Measurements from ENCODE around the gene CERS3.

The CERS3 gene

DNA sequence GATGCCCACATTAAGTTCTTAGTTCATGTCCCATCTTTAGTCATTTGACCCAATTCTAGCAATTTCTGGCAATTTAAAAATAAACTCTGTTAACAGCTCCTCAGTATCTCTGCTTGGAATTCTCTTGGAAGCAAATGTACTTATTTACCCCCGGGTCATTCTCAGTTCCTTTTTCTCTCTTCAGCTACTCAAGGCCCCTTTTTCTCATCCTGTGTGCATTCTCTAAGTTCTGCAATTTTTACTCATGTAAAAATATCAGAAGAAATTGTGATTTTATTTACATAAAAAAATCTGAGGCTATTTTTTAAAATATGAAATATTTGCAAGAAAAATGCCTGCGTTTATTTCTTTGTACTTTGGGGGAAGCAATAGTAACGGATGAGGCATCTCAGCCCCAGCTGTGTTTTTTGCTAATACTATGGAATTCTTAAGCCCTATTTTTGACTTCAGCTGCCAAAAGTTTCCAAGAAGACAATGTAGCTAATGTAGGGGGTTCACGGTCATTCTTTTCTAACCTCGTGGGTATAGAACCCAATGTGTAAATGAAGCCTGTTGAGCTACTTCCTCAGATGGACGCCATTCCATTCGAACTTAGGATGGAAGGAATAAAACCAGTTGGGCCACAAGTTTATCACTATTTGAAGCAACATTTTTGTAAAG is 20.0 kb downstream of the CERS3 start:
- H3K9me3 ChIP-seq (ENCODE audit: control insufficient read depth, low read length), result no peaks in the 10 kb centered on the region

DNA sequence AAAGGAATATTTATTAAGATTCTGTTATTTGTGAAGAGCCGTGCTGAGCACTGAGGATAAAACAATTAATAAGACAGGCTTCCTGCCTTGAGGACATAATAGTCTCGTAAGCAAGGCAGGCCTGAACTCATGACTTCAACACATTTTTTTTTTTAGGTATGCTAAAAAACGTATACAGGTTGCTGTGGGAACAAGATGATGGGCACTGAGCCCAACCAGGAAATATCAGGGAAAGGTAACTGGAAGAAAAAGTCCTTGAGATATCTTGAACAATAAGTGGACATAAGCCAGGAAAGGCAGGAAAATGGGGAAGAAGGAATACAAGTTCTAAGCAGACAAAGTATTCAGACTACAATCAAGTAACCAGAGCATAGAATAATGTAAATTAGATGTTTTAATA is 26.1 kb downstream of the CERS3 start:
- Histone ChIP-seq H3K36me3 (ENCODE audit: control insufficient read depth, insufficient read depth, low read length) (no peaks in the 10 kb centered on the region), H3K4me3 (ENCODE audit: insufficient read depth, low read depth, low read length) (no peak overlapping the region), H3K27ac (ENCODE audit: insufficient read depth, low read depth, low read length, poor library complexity, severe bottlenecking) (no peak overlapping the region), H3K27me3 (ENCODE audit: control insufficient read depth, insufficient read depth, low read length, poor library complexity, severe bottlenecking) (no peaks in the 10 kb centered on the region), H3K4me1 (ENCODE audit: control insufficient read depth, insufficient read depth, low read length) (peaks cover 7% of the 10 kb centered on the region), H3K9me3 (ENCODE audit: control insufficient read depth, low read length) (no peaks in the 10 kb centered on the region)
- WGBS, 2 experiments, result 91 to 92% methylated on average over 3 of the region's 3 CpGs

More for the DNA sequence above, 20.0 kb downstream of the CERS3 start:
- no peak overlapping the region for H3K27ac ChIP-seq (ENCODE audit: insufficient read depth, low read depth, low read length, poor library complexity, severe bottlenecking)
- 77 to 81% methylated on average over 7 of the region's 7 CpGs for WGBS, 2 experiments
- H3K4me3 ChIP-seq (ENCODE audit: insufficient read depth, low read depth, low read length), result no peak overlapping the region
- no peaks in the 10 kb centered on the region for H3K36me3 ChIP-seq (ENCODE audit: control insufficient read depth, insufficient read depth, low read length)
- H3K4me1 ChIP-seq (ENCODE audit: control insufficient read depth, insufficient read depth, low read length), result peaks cover 7% of the 10 kb centered on the region
- H3K27me3 ChIP-seq (ENCODE audit: control insufficient read depth, insufficient read depth, low read length, poor library complexity, severe bottlenecking), result no peaks in the 10 kb centered on the region

DNA sequence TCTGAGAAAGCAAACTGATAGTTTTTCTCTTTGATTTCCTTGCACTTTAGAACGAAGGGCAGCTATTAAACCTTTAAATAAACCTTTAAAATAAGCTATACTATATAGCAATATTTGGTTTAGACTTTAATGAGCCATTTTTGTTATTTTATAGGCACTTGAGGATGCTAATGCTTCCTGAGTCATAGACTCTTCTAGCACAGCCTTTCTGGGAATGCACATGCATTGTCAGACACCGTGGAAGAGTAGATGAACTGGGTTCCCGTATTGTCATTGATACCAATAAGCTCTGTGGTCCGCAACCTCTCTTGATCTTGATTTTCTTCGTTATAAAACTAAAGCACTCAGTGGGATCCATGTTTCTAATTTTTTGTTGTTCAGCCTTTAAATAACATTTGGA is 27.6 kb downstream of the CERS3 start:
- Histone ChIP-seq H3K9me3 (ENCODE audit: control insufficient read depth, low read length) (no peaks in the 10 kb centered on the region), H3K4me3 (ENCODE audit: insufficient read depth, low read depth, low read length) (no peak overlapping the region), H3K4me1 (ENCODE audit: control insufficient read depth, insufficient read depth, low read length) (no peaks in the 10 kb centered on the region), H3K27ac (ENCODE audit: insufficient read depth, low read depth, low read length, poor library complexity, severe bottlenecking) (no peak overlapping the region), H3K27me3 (ENCODE audit: control insufficient read depth, insufficient read depth, low read length, poor library complexity, severe bottlenecking) (no peaks in the 10 kb centered on the region), H3K36me3 (ENCODE audit: control insufficient read depth, insufficient read depth, low read length) (no peaks in the 10 kb centered on the region)
- WGBS, 2 experiments, result 91 to 98% methylated on average over 4 to 5 of the region's 5 CpGs

DNA sequence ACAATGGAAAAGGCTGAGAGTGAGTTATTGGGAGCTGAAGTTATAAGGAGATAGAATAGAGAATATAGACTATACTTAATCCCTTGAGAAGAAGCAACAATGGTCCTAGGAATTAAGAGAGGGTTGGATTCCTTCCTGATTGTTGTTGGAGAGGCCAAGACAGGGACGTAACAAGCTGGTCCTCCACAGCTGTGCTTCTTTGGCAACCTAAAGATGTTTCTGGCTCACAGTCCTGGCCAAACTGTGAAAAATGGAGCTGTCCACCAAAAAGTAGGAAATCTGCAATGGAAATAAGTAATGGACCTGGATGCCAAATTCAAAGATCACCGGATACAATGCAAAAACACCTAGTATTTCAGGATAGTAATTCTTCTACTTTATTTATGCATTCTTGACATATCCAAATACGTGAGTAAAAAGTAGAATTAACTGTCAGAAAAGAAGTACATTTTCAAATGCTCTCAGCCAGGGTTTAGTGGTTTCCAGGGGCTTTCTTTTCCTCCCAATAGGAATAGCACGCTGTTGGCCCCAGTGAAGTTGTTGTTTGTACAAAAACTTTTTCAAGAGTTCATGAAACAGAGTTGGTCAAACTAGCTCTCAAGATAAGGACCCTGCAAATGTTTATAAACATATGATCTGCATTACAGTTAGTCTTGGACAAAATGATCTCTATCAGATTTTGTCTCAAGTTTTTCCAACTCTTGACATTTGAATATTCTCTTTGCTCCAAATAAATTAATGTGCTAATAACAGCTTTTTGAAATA is 28.3 kb downstream of the CERS3 start:
- 93 to 96% methylated on average over 3 to 4 of the region's 4 CpGs for WGBS, 2 experiments
- H3K4me1 ChIP-seq (ENCODE audit: control insufficient read depth, insufficient read depth, low read length), result no peaks in the 10 kb centered on the region
- no peaks in the 10 kb centered on the region for H3K9me3 ChIP-seq (ENCODE audit: control insufficient read depth, low read length)
- no peaks in the 10 kb centered on the region for H3K36me3 ChIP-seq (ENCODE audit: control insufficient read depth, insufficient read depth, low read length)
- no peaks in the 10 kb centered on the region for H3K27me3 ChIP-seq (ENCODE audit: control insufficient read depth, insufficient read depth, low read length, poor library complexity, severe bottlenecking)
- H3K27ac ChIP-seq (ENCODE audit: insufficient read depth, low read depth, low read length, poor library complexity, severe bottlenecking), result no peak overlapping the region
- no peak overlapping the region for H3K4me3 ChIP-seq (ENCODE audit: insufficient read depth, low read depth, low read length)

- Histone ChIP-seq H3K9me3 (ENCODE audit: control insufficient read depth, low read length) (no peaks in the 10 kb centered on the region), H3K27ac (ENCODE audit: insufficient read depth, low read depth, low read length, poor library complexity, severe bottlenecking) (no peak overlapping the region), H3K4me1 (ENCODE audit: control insufficient read depth, insufficient read depth, low read length) (no peaks in the 10 kb centered on the region), H3K4me3 (ENCODE audit: insufficient read depth, low read depth, low read length) (no peak overlapping the region), H3K27me3 (ENCODE audit: control insufficient read depth, insufficient read depth, low read length, poor library complexity, severe bottlenecking) (no peaks in the 10 kb centered on the region), H3K36me3 (ENCODE audit: control insufficient read depth, insufficient read depth, low read length) (no peaks in the 10 kb centered on the region)
- whole genome bisulfite sequencing, 2 experiments, result 100% methylated on average over 1 of the region's 1 CpG
These were observed 32.9 kb downstream of the CERS3 start for GRCh38 chr15:100495861-100496260.

DNA sequence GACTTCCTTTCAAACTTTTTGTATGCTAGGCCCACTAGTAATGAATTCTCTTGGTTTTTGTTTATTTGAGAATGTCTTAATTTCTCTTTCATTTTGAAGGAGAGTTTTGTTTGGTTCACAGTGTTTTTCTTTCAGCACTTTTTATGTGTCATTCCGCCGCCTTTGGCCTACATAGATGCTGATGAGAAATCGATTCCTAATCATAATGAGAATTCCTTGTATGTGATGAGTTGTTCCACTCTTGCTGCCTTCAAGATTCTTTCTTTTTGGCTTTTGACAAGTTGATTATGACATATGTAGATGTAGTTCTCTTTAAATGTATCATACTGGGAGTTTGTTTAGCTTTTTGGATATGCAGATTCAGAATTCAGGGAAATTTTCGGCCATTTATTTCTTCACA is 35.5 kb downstream of the CERS3 start:
- WGBS, 2 experiments, result 94 to 98% methylated on average over 3 to 4 of the region's 4 CpGs
- no peaks in the 10 kb centered on the region for H3K4me1 ChIP-seq (ENCODE audit: control insufficient read depth, insufficient read depth, low read length)
- no peak overlapping the region for H3K27ac ChIP-seq (ENCODE audit: insufficient read depth, low read depth, low read length, poor library complexity, severe bottlenecking)

DNA sequence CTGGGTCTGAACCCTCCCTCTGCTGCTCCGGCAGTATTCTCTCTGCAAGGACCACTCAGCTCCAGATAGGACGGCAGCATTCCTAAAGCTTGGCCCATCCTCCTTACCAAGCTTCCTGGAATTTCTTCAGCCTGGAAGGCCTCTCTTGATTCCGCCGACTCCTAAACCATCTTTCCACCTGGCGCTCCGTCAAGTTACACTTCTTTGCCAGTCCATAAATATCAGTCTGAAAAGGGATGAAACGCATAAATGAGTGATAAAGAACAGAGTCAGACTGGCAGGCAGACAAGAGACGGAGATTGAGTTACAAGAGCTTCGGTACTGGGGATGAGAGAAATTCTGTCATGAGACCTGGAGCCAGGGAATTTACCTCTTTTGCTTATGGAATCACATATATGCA is 44.3 kb downstream of the CERS3 start:
- WGBS, 2 experiments, result 95 to 96% methylated on average over 9 of the region's 9 CpGs
- Histone ChIP-seq H3K4me1 (ENCODE audit: control insufficient read depth, insufficient read depth, low read length) (no peaks in the 10 kb centered on the region), H3K27me3 (ENCODE audit: control insufficient read depth, insufficient read depth, low read length, poor library complexity, severe bottlenecking) (no peaks in the 10 kb centered on the region), H3K36me3 (ENCODE audit: control insufficient read depth, insufficient read depth, low read length) (no peaks in the 10 kb centered on the region), H3K4me3 (ENCODE audit: insufficient read depth, low read depth, low read length) (no peak overlapping the region), H3K9me3 (ENCODE audit: control insufficient read depth, low read length) (no peaks in the 10 kb centered on the region), H3K27ac (ENCODE audit: insufficient read depth, low read depth, low read length, poor library complexity, severe bottlenecking) (no peak overlapping the region)

More for the DNA sequence above, 35.5 kb downstream of the CERS3 start:
- Histone ChIP-seq H3K9me3 (ENCODE audit: control insufficient read depth, low read length) (no peaks in the 10 kb centered on the region), H3K4me3 (ENCODE audit: insufficient read depth, low read depth, low read length) (no peak overlapping the region), H3K27me3 (ENCODE audit: control insufficient read depth, insufficient read depth, low read length, poor library complexity, severe bottlenecking) (no peaks in the 10 kb centered on the region), H3K36me3 (ENCODE audit: control insufficient read depth, insufficient read depth, low read length) (no peaks in the 10 kb centered on the region)

DNA sequence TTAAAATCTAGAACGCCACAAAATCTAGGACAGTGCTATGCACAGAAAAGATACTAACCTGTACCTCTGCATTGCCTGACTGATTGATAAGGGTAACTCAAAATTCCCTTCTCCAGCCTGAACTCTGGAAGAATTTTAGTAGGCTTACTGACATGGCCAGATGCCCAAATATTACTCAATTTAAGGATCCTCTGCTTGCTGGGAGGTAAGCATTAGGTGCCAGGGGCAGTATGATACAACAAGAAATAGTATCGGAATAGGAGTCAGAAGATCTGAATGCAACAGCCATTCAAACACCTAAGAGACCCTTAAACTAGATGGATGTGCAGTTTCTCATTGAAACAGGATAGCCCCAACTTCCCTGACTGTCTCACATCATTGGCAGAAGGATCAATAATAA is 45.4 kb downstream of the CERS3 start:
- Histone ChIP-seq H3K27me3 (ENCODE audit: control insufficient read depth, insufficient read depth, low read length, poor library complexity, severe bottlenecking) (no peaks in the 10 kb centered on the region), H3K36me3 (ENCODE audit: control insufficient read depth, insufficient read depth, low read length) (no peaks in the 10 kb centered on the region), H3K4me1 (ENCODE audit: control insufficient read depth, insufficient read depth, low read length) (no peaks in the 10 kb centered on the region), H3K4me3 (ENCODE audit: insufficient read depth, low read depth, low read length) (no peak overlapping the region), H3K9me3 (ENCODE audit: control insufficient read depth, low read length) (no peaks in the 10 kb centered on the region), H3K27ac (ENCODE audit: insufficient read depth, low read depth, low read length, poor library complexity, severe bottlenecking) (no peak overlapping the region)
- WGBS, 2 experiments, result 96 to 100% methylated on average over 2 of the region's 2 CpGs

- Histone ChIP-seq H3K9me3 (ENCODE audit: control insufficient read depth, low read length) (peaks cover 2% of the 10 kb centered on the region), H3K4me3 (ENCODE audit: insufficient read depth, low read depth, low read length) (no peak overlapping the region), H3K4me1 (ENCODE audit: control insufficient read depth, insufficient read depth, low read length) (no peaks in the 10 kb centered on the region), H3K27me3 (ENCODE audit: control insufficient read depth, insufficient read depth, low read length, poor library complexity, severe bottlenecking) (no peaks in the 10 kb centered on the region), H3K27ac (ENCODE audit: insufficient read depth, low read depth, low read length, poor library complexity, severe bottlenecking) (no peak overlapping the region), H3K36me3 (ENCODE audit: control insufficient read depth, insufficient read depth, low read length) (no peaks in the 10 kb centered on the region)
- WGBS, 2 experiments, result 92 to 97% methylated on average over 4 of the region's 4 CpGs
These were observed 51.9 kb downstream of the CERS3 start for GRCh38 chr15:100476805-100477204.

DNA sequence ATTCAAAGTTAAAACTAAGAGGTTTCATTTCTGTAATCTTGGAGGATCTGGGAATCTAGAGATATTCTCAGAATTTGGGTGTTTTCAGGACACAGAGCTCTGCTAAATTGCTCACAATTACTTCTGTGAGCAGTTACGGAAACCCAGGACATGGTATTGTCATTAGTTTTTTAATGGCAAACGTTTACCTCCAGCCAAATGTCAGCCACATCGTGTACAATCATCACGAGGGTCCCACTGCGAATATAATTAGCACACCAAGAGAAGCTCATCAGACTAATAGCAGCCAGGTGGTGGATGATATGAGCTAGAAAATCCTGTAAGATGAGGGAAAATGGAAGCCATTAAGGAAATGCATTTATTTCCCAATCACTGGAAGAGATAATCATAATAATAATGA is 56.0 kb downstream of the CERS3 start:
- Histone ChIP-seq H3K4me3 (ENCODE audit: insufficient read depth, low read depth, low read length) (no peak overlapping the region), H3K4me1 (ENCODE audit: control insufficient read depth, insufficient read depth, low read length) (no peaks in the 10 kb centered on the region), H3K27ac (ENCODE audit: insufficient read depth, low read depth, low read length, poor library complexity, severe bottlenecking) (no peak overlapping the region), H3K27me3 (ENCODE audit: control insufficient read depth, insufficient read depth, low read length, poor library complexity, severe bottlenecking) (no peaks in the 10 kb centered on the region), H3K9me3 (ENCODE audit: control insufficient read depth, low read length) (no peaks in the 10 kb centered on the region), H3K36me3 (ENCODE audit: control insufficient read depth, insufficient read depth, low read length) (no peaks in the 10 kb centered on the region)
- WGBS, 2 experiments, result 91 to 96% methylated on average over 5 of the region's 5 CpGs
